Calu3 (cell line): ENCODE results near the gene RASA1. TPM values are rescaled to one million over a fixed set of nuclear protein-coding genes. Genes with fewer than 3 reads are reported as not detected.
A peak's percentile ranks its signal among the peaks of the same experiment; 100 is the strongest.

ENCODE experiments used
- BruUV-seq: library from RNA; stranded (reverse); fragments of 400-500 nt; replicated peaks from 2 replicates; lab custom pipeline; 2021; lab: Mats Ljungman, UMichigan
- CTCF ChIA-PET: fragments of 300-600 bp; sonication (Branson Sonifier 250); formaldehyde crosslinking; loops from one replicate; lab custom pipeline; 2022; ENCODE audit warnings: antibody characterized with exemption; lab: Charles Lee
- DNase-seq: peaks from one replicate; pipeline ENCODE4 v3.0.0; 2022
- H3K27ac Mint-ChIP-seq: one replicate; pipeline ENCODE4 v1.8.0; 2022; ENCODE audit warnings: mixed read lengths; ENCODE audit not compliant: unreplicated experiment
- H3K27me3 Mint-ChIP-seq: one replicate; pipeline ENCODE4 v1.8.0; 2022; ENCODE audit warnings: mixed read lengths; ENCODE audit not compliant: unreplicated experiment
- H3K36me3 Mint-ChIP-seq: one replicate; pipeline ENCODE4 v1.8.0; 2022; ENCODE audit warnings: mild to moderate bottlenecking, moderate library complexity, mixed read lengths; ENCODE audit not compliant: insufficient read depth, unreplicated experiment
- H3K4me1 Mint-ChIP-seq: one replicate; pipeline ENCODE4 v1.8.0; 2022; ENCODE audit warnings: mild to moderate bottlenecking, low read depth, mixed read lengths; ENCODE audit not compliant: unreplicated experiment
- H3K4me3 Mint-ChIP-seq: one replicate; pipeline ENCODE4 v1.8.0; 2022; ENCODE audit warnings: mild to moderate bottlenecking, low read depth, moderate library complexity, mixed read lengths; ENCODE audit not compliant: unreplicated experiment
- H3K9me3 Mint-ChIP-seq: one replicate; pipeline ENCODE4 v1.8.0; 2022; ENCODE audit warnings: low read depth, mixed read lengths; ENCODE audit not compliant: unreplicated experiment
- CTCF ChIP-seq: fragments of 200-600 bp; IDR thresholded peaks from one replicate; pipeline ENCODE4 v1.8.0; 2022; ENCODE audit warnings: antibody characterized with exemption; ENCODE audit not compliant: unreplicated experiment
- intact Hi-C: fragments of 100-400 bp; cut with micrococcal nuclease; formaldehyde crosslinking; loops from one replicate; pipeline ENCODE4 v1.10.0; 2022; ENCODE audit not compliant: unreplicated experiment
- total RNA-seq: library from RNA; stranded (reverse); gene quantifications from 2 replicates; pipeline ENCODE4 v1.2.3, GENCODE V29; 2022

The RASA1 gene
- total RNA-seq, 1 experiment from 2014 or later: 193 TPM

- intact Hi-C loops: no loop called here
- peaks cover 47% of the 10 kb centered on the region for H3K36me3 Mint-ChIP-seq
- H3K4me1 Mint-ChIP-seq: peaks cover 34% of the 10 kb centered on the region
- CTCF ChIA-PET: interaction anchor here (0.6 to 0.8 kb wide), 2 partner anchors 22 to 399 kb away, joined by 3 to 4 read pairs; no protein-coding TSS in a partner anchor
- no peaks in the 10 kb centered on the region for H3K9me3 Mint-ChIP-seq
- H3K27me3 Mint-ChIP-seq: no peaks in the 10 kb centered on the region
- no peak for TF ChIP-seq CTCF
- BruUV-seq: no TSS peak
- peak overlapping the region; percentile 84 for H3K27ac Mint-ChIP-seq
- peak overlapping the region; percentile 89 for H3K4me3 Mint-ChIP-seq
- no peak for DNase-seq
Measured at GRCh38 chr5:87411586-87411972, 143.9 kb downstream of the RASA1 start.

- Mint-ChIP-seq H3K27me3 (no peaks in the 10 kb centered on the region), H3K27ac (peak overlapping the region; percentile 84), H3K36me3 (peaks cover 42% of the 10 kb centered on the region), H3K4me3 (peak overlapping the region; percentile 89), H3K9me3 (no peaks in the 10 kb centered on the region), H3K4me1 (peaks cover 29% of the 10 kb centered on the region)
- intact Hi-C loops: no loop called here
- TF ChIP-seq CTCF: no peak
- CTCF ChIA-PET: interaction anchor here (0.6 to 1.2 kb wide), 3 partner anchors 21 to 400 kb away, joined by 3 to 4 read pairs (median 3); no protein-coding TSS in a partner anchor
- no peak for DNase-seq
- TSS peak; percentile 71 for BruUV-seq
Measured at GRCh38 chr5:87411973-87412629, 144.4 kb downstream of the RASA1 start.

- CTCF ChIA-PET: interaction anchor here (0.6 to 1.2 kb wide), 4 partner anchors 13 to 1311 kb away, joined by 3 to 7 read pairs (median 4); no protein-coding TSS in a partner anchor
- Mint-ChIP-seq H3K4me1 (peaks cover 26% of the 10 kb centered on the region), H3K9me3 (no peaks in the 10 kb centered on the region), H3K4me3 (peak within 1 kb of the TSS; percentile 89), H3K36me3 (peaks cover 35% of the 10 kb centered on the region), H3K27me3 (no peaks in the 10 kb centered on the region), H3K27ac (peak within 1 kb of the TSS; percentile 84)
- DNase-seq: peak; percentile 98
- TF ChIP-seq CTCF: no peak
- intact Hi-C loops: no loop called here
- BruUV-seq: no TSS peak
Measured at GRCh38 chr5:87412630-87413342, 145.1 kb downstream of the RASA1 start, which contains the start of gene CCNH. Gene CCNH (minus strand): TSS chr5:87412930. CDS start chr5:87412794, 136 bp downstream.

GRCh38 chr5:87413343-87413645 is 145.6 kb downstream of the RASA1 start:
- no peak for TF ChIP-seq CTCF
- DNase-seq: no peak
- Mint-ChIP-seq H3K9me3 (no peaks in the 10 kb centered on the region), H3K36me3 (peaks cover 31% of the 10 kb centered on the region), H3K27me3 (no peaks in the 10 kb centered on the region), H3K4me3 (peak overlapping the region; percentile 89), H3K27ac (peak overlapping the region; percentile 84), H3K4me1 (peaks cover 24% of the 10 kb centered on the region)
- CTCF ChIA-PET: interaction anchor here (0.6 to 1.2 kb wide), 4 partner anchors 13 to 1311 kb away, joined by 3 to 7 read pairs (median 4); no protein-coding TSS in a partner anchor
- intact Hi-C loops: no loop called here
- TSS peak; percentile 74 for BruUV-seq
